Mesodermal cell (in vitro differentiated cells): ENCODE data around the gene TPSD1.
"Not testable (repeated sequence)": the region's sequence is repeated elsewhere in the genome, so short reads cannot be mapped to it uniquely, and the experiment has no call there.

Source experiments
- H3K27ac ChIP-seq: 2 replicates; pipeline ENCODE4 v1.7.0; 2013; ENCODE audit warnings: mild to moderate bottlenecking, low read depth, low read length, moderate library complexity; ENCODE audit not compliant: severe bottlenecking
- H3K36me3 ChIP-seq: 2 replicates; pipeline ENCODE4 v1.7.1; 2013; ENCODE audit warnings: mild to moderate bottlenecking, low read length, moderate library complexity; ENCODE audit not compliant: control insufficient read depth, insufficient read depth
- H3K4me1 ChIP-seq: one replicate; pipeline ENCODE4 v1.7.1; 2013; ENCODE audit warnings: mild to moderate bottlenecking, low read length; ENCODE audit not compliant: insufficient read depth, control insufficient read depth, poor library complexity, severe bottlenecking
- H3K4me3 ChIP-seq: 2 replicates; pipeline ENCODE4 v1.7.0; 2013; ENCODE audit warnings: low read length, control low read depth, mild to moderate bottlenecking; ENCODE audit not compliant: insufficient read depth, poor library complexity, severe bottlenecking; ENCODE audit errors: extremely low read depth
- H3K9me3 ChIP-seq: 2 replicates; pipeline ENCODE4 v1.7.1; 2013; ENCODE audit warnings: mild to moderate bottlenecking, low read length, moderate library complexity; ENCODE audit not compliant: control insufficient read depth
- WGBS, 2 experiments: methylation state at CpG; one replicate each; pipeline ENCODE4 v1.1.5; 2013; ENCODE audit warnings: missing lambda C conversion rate in 2 of 2; ENCODE audit not compliant: insufficient coverage in 2 of 2; 5-methylcytosine and 5-hydroxymethylcytosine counted together

The TPSD1 gene

GRCh38 chr16:1243907-1244850 is 11.7 kb upstream of the TPSD1 start:
- not testable (repeated sequence) for H3K4me3 ChIP-seq, H3K36me3 ChIP-seq, H3K9me3 ChIP-seq, H3K27ac ChIP-seq, H3K4me1 ChIP-seq
- 76 to 88% methylated on average over 13 to 15 of the region's 32 CpGs for WGBS, 2 experiments

- whole genome bisulfite sequencing, 2 experiments = 88 to 93% methylated on average over 1 to 7 of the region's 12 CpGs
- Histone ChIP-seq H3K27ac (no peak overlapping the region), H3K36me3 (no peaks in the 10 kb centered on the region), H3K4me3 (no peak overlapping the region), H3K9me3 (no peaks in the 10 kb centered on the region), H3K4me1 (no peaks in the 10 kb centered on the region)
Observed at GRCh38 chr16:1244881-1245280, 11.0 kb upstream of the TPSD1 start.

- Histone ChIP-seq H3K36me3 (no peaks in the 10 kb centered on the region), H3K27ac (no peak overlapping the region), H3K4me3 (no peak overlapping the region), H3K9me3 (no peaks in the 10 kb centered on the region), H3K4me1 (no peaks in the 10 kb centered on the region)
- 76 to 82% methylated on average over 19 to 21 of the region's 22 CpGs for WGBS, 2 experiments
Observed at GRCh38 chr16:1245452-1246020, 10.3 kb upstream of the TPSD1 start.

GRCh38 chr16:1247903-1248537 is 7.8 kb upstream of the TPSD1 start:
- 84 to 88% methylated on average over 8 to 11 of the region's 14 CpGs for WGBS, 2 experiments
- not testable (repeated sequence) for H3K4me3 ChIP-seq, H3K4me1 ChIP-seq, H3K36me3 ChIP-seq, H3K9me3 ChIP-seq, H3K27ac ChIP-seq

GRCh38 chr16:1249031-1249755 is 6.7 kb upstream of the TPSD1 start:
- not testable (repeated sequence) for H3K4me1 ChIP-seq, H3K4me3 ChIP-seq

GRCh38 chr16:1253701-1254364 is 2.0 kb upstream of the TPSD1 start:
- H3K27ac ChIP-seq, H3K9me3 ChIP-seq, H3K4me3 ChIP-seq, H3K36me3 ChIP-seq, H3K4me1 ChIP-seq: not testable (repeated sequence)
- WGBS, 2 experiments = no CpG with 5 or more reads among the region's 47 CpGs

More at GRCh38 chr16:1249031-1249755, 6.7 kb upstream of the TPSD1 start:
- not testable (repeated sequence) for H3K9me3 ChIP-seq, H3K27ac ChIP-seq, H3K36me3 ChIP-seq
- WGBS, 2 experiments = no CpG with 5 or more reads among the region's 43 CpGs

- WGBS, 2 experiments = 73 to 86% methylated on average over 1 to 2 of the region's 3 CpGs
- not testable (repeated sequence) for H3K36me3 ChIP-seq, H3K4me3 ChIP-seq, H3K9me3 ChIP-seq, H3K4me1 ChIP-seq, H3K27ac ChIP-seq
Observed at GRCh38 chr16:1254821-1255220, 1.0 kb upstream of the TPSD1 start.

- not testable (repeated sequence) for H3K9me3 ChIP-seq, H3K36me3 ChIP-seq, H3K4me3 ChIP-seq, H3K4me1 ChIP-seq, H3K27ac ChIP-seq
- 80 to 90% methylated on average over 7 to 12 of the region's 23 CpGs for WGBS, 2 experiments
Observed at GRCh38 chr16:1256296-1256873, 516 bp downstream of the TPSD1 start.

- Histone ChIP-seq H3K4me3 (no peak overlapping the region), H3K27ac (no peak overlapping the region), H3K36me3 (no peaks in the 10 kb centered on the region), H3K4me1 (no peaks in the 10 kb centered on the region), H3K9me3 (no peaks in the 10 kb centered on the region)
- 90 to 91% methylated on average over 18 to 22 of the region's 22 CpGs for WGBS, 2 experiments
Observed at GRCh38 chr16:1256874-1257322, 1.0 kb downstream of the TPSD1 start.
